CD4-positive, alpha-beta T cell treated with Interleukin-4 for 4 hours (primary cell): ENCODE results near the gene BLVRB.
"Not testable (repeated sequence)": the region's sequence is repeated elsewhere in the genome, so short reads cannot be mapped to it uniquely, and the experiment has no call there.

Experiments used
- DNase-seq: peaks from one replicate; pipeline ENCODE4 v3.0.0-alpha.2; 2020

BLVRB gene

GRCh38 chr19:40465557-40466218 is at the start of gene BLVRB:
Gene BLVRB, minus strand, starts transcription at chr19:40465745. Its CDS starts 57 bp downstream, at chr19:40465688.
- DNase-seq, result peak; percentile 98

- DNase-seq, result no peak
These were observed 48.3 kb upstream of the BLVRB start for GRCh38 chr19:40513741-40514315.

GRCh38 chr19:40513345-40513678 is 47.8 kb upstream of the BLVRB start:
- DNase-seq, result no peak

GRCh38 chr19:40512473-40513344 is 47.2 kb upstream of the BLVRB start:
- no peak for DNase-seq

GRCh38 chr19:40512110-40512472 is 46.5 kb upstream of the BLVRB start:
- DNase-seq, result no peak

GRCh38 chr19:40511487-40511886 is 45.9 kb upstream of the BLVRB start:
- DNase-seq, result no peak

GRCh38 chr19:40510526-40511115 is 45.1 kb upstream of the BLVRB start:
- no peak for DNase-seq

GRCh38 chr19:40508739-40509260 is 43.3 kb upstream of the BLVRB start:
- no peak for DNase-seq

- DNase-seq, result no peak
These were observed 42.3 kb upstream of the BLVRB start for GRCh38 chr19:40507892-40508291.

GRCh38 chr19:40506099-40506498 is 40.6 kb upstream of the BLVRB start:
- no peak for DNase-seq

- no peak for DNase-seq
These were observed 37.8 kb upstream of the BLVRB start for GRCh38 chr19:40503320-40503695.

GRCh38 chr19:40502647-40503319 is 37.2 kb upstream of the BLVRB start:
- DNase-seq, result no peak

- no peak for DNase-seq
These were observed 36.5 kb upstream of the BLVRB start for GRCh38 chr19:40502081-40502480.

GRCh38 chr19:40501599-40501998 is 36.1 kb upstream of the BLVRB start:
- DNase-seq, result no peak

GRCh38 chr19:40500678-40501530 is 35.4 kb upstream of the BLVRB start:
- DNase-seq, result not testable (repeated sequence)

- DNase-seq, result no peak
These were observed 33.8 kb upstream of the BLVRB start for GRCh38 chr19:40499320-40499719.

- DNase-seq, result no peak
These were observed 31.7 kb upstream of the BLVRB start for GRCh38 chr19:40497214-40497613.

- no peak for DNase-seq
These were observed 28.8 kb upstream of the BLVRB start for GRCh38 chr19:40494191-40494838.

GRCh38 chr19:40493778-40494177 is 28.2 kb upstream of the BLVRB start:
- no peak for DNase-seq

- no peak for DNase-seq
These were observed 26.7 kb upstream of the BLVRB start for GRCh38 chr19:40492274-40492673.

GRCh38 chr19:40489882-40490230 is 24.3 kb upstream of the BLVRB start:
- DNase-seq, result no peak

- DNase-seq, result no peak
These were observed 20.5 kb upstream of the BLVRB start for GRCh38 chr19:40486017-40486416.
